Ishikawa (cell line): ENCODE results near the gene SOX5.

Experiments
- CEBPB ChIP-seq: IDR thresholded peaks from 2 replicates; pipeline ENCODE4 v1.6.1; 2012
- CREB1 ChIP-seq: IDR thresholded peaks from 2 replicates; pipeline ENCODE4 v1.6.1; 2012; ENCODE audit warnings: low read depth
- EGR1 ChIP-seq: IDR thresholded peaks from 2 replicates; pipeline ENCODE4 v1.6.1; 2012
- EP300 ChIP-seq: IDR thresholded peaks from 2 replicates; pipeline ENCODE4 v1.6.1; 2012; ENCODE audit warnings: borderline replicate concordance
- FOXM1 ChIP-seq: IDR thresholded peaks from 2 replicates; pipeline ENCODE4 v1.6.1; 2012; ENCODE audit warnings: low read depth, borderline replicate concordance
- MAX ChIP-seq: IDR thresholded peaks from 2 replicates; pipeline ENCODE4 v1.6.1; 2012
- NFIC ChIP-seq: IDR thresholded peaks from 2 replicates; pipeline ENCODE4 v1.6.1; 2012
- RAD21 ChIP-seq: IDR thresholded peaks from 2 replicates; pipeline ENCODE4 v1.6.1; 2012; ENCODE audit warnings: low read depth
- REST ChIP-seq: IDR thresholded peaks from 2 replicates; pipeline ENCODE4 v1.6.1; 2012; ENCODE audit warnings: low read depth, mild to moderate bottlenecking
- TAF1 ChIP-seq: IDR thresholded peaks from 2 replicates; pipeline ENCODE4 v1.6.1; 2012; ENCODE audit warnings: low read depth, mild to moderate bottlenecking
- TCF12 ChIP-seq: IDR thresholded peaks from 2 replicates; pipeline ENCODE4 v1.6.1; 2012; ENCODE audit warnings: low read depth
- TEAD4 ChIP-seq: IDR thresholded peaks from 2 replicates; pipeline ENCODE4 v1.6.1; 2012
- USF1 ChIP-seq: IDR thresholded peaks from 2 replicates; pipeline ENCODE4 v1.6.1; 2012
- YY1 ChIP-seq: IDR thresholded peaks from 2 replicates; pipeline ENCODE4 v1.6.1; 2012; ENCODE audit warnings: low read depth
- ZBTB7A ChIP-seq: IDR thresholded peaks from 2 replicates; pipeline ENCODE4 v1.6.1; 2012; ENCODE audit warnings: low read depth

The SOX5 gene

GRCh38 chr12:23921099-23921856 is 28.2 kb downstream of the SOX5 start:
- no peak for TF ChIP-seq MAX
- TF ChIP-seq TCF12, result no peak
- no peak for TF ChIP-seq USF1
- no peak for TF ChIP-seq YY1
- TF ChIP-seq ZBTB7A, result no peak
- TF ChIP-seq REST, result no peak
- TF ChIP-seq NFIC, result no peak
- no peak for TF ChIP-seq CEBPB
- no peak for TF ChIP-seq TAF1
- no peak for TF ChIP-seq RAD21
- no peak for TF ChIP-seq TEAD4
- TF ChIP-seq EGR1, result no peak
- TF ChIP-seq EP300, result no peak

GRCh38 chr12:23911574-23911973 is 37.9 kb downstream of the SOX5 start:
- no peak for TF ChIP-seq CEBPB

- TF ChIP-seq FOXM1 (no peak), ZBTB7A (no peak), TEAD4 (no peak), NFIC (no peak), MAX (no peak), TAF1 (no peak), TCF12 (no peak), CREB1 (no peak), EP300 (no peak)
Observed at GRCh38 chr12:23909551-23909950, 39.9 kb downstream of the SOX5 start.

- TF ChIP-seq NFIC, result no peak
- TF ChIP-seq MAX, result no peak
- TF ChIP-seq TCF12, result no peak
- no peak for TF ChIP-seq EGR1
- no peak for TF ChIP-seq CREB1
- no peak for TF ChIP-seq TEAD4
- no peak for TF ChIP-seq REST
Observed at GRCh38 chr12:23906329-23906728, 43.1 kb downstream of the SOX5 start.

GRCh38 chr12:23899434-23899833 is 50.0 kb downstream of the SOX5 start:
- no peak for TF ChIP-seq FOXM1
- TF ChIP-seq TCF12, result no peak
- no peak for TF ChIP-seq EP300
- TF ChIP-seq MAX, result no peak
- TF ChIP-seq ZBTB7A, result no peak
- TF ChIP-seq YY1, result no peak
- no peak for TF ChIP-seq RAD21
- no peak for TF ChIP-seq TAF1
- TF ChIP-seq USF1, result no peak
- TF ChIP-seq CEBPB, result no peak
- TF ChIP-seq NFIC, result no peak
- no peak for TF ChIP-seq REST
- no peak for TF ChIP-seq EGR1
- no peak for TF ChIP-seq TEAD4
- no peak for TF ChIP-seq CREB1
